H9 (cell line): ENCODE results near the gene GPD1. TPM values are rescaled to one million over a fixed set of nuclear protein-coding genes. Genes with fewer than 3 reads are reported as not detected.
A peak's percentile ranks its signal among the peaks of the same experiment; 100 is the strongest.

Experiments used
- DNase-seq: peaks from one replicate; pipeline ENCODE4 v3.0.0-alpha.2; 2017
- H2AFZ ChIP-seq: one replicate; pipeline ENCODE4 v1.6.1; 2013; ENCODE audit warnings: mild to moderate bottlenecking, low read length, control low read depth, moderate library complexity
- H2AK5ac ChIP-seq: 2 replicates; pipeline ENCODE4 v1.6.1; 2013; ENCODE audit warnings: low read length, control low read depth, mixed read lengths; ENCODE audit not compliant: insufficient read length
- H2BK120ac ChIP-seq: one replicate; pipeline ENCODE4 v1.6.1; 2013; ENCODE audit warnings: low read depth, mild to moderate bottlenecking, low read length, control low read depth, inconsistent platforms; ENCODE audit not compliant: poor library complexity, severe bottlenecking
- H2BK12ac ChIP-seq: 2 replicates; pipeline ENCODE4 v1.6.1; 2013; ENCODE audit warnings: low read length, control low read depth, mixed read lengths, low read depth; ENCODE audit not compliant: insufficient read length
- H2BK15ac ChIP-seq: 2 replicates; pipeline ENCODE4 v1.6.1; 2013; ENCODE audit warnings: low read depth, low read length, control low read depth
- H2BK20ac ChIP-seq: one replicate; pipeline ENCODE4 v1.6.1; 2013; ENCODE audit warnings: low read depth, mild to moderate bottlenecking, low read length, control low read depth, inconsistent platforms; ENCODE audit not compliant: poor library complexity, severe bottlenecking
- H2BK5ac ChIP-seq: 2 replicates; pipeline ENCODE4 v1.6.1; 2013; ENCODE audit warnings: low read length, control low read depth, mixed read lengths; ENCODE audit not compliant: insufficient read length
- H3K14ac ChIP-seq: 2 replicates; pipeline ENCODE4 v1.6.1; 2013; ENCODE audit warnings: low read length, control low read depth; ENCODE audit not compliant: insufficient read depth
- H3K18ac ChIP-seq: 2 replicates; pipeline ENCODE4 v1.6.1; 2013; ENCODE audit warnings: low read depth, mild to moderate bottlenecking, mixed read lengths, low read length, control low read depth; ENCODE audit not compliant: insufficient read length
- H3K23ac ChIP-seq: 2 replicates; pipeline ENCODE4 v1.6.1; 2013; ENCODE audit warnings: low read length, control low read depth, mixed read lengths, low read depth; ENCODE audit not compliant: insufficient read length
- H3K23me2 ChIP-seq: 2 replicates; pipeline ENCODE4 v1.6.1; 2013; ENCODE audit warnings: low read depth, mild to moderate bottlenecking, mixed read lengths, low read length, control low read depth; ENCODE audit not compliant: insufficient read length, poor library complexity, severe bottlenecking
- H3K27ac ChIP-seq: 2 replicates; pipeline ENCODE4 v1.5.1; 2013; ENCODE audit warnings: low read length, control low read depth, mixed read lengths, low read depth; ENCODE audit not compliant: insufficient read length
- H3K27me3 ChIP-seq: 2 replicates; pipeline ENCODE4 v1.6.1; 2013; ENCODE audit warnings: low read length, control low read depth, inconsistent platforms; ENCODE audit not compliant: insufficient read depth
- H3K4ac ChIP-seq: 2 replicates; pipeline ENCODE4 v1.6.1; 2013; ENCODE audit warnings: low read depth, mild to moderate bottlenecking, control low read depth, inconsistent platforms, low read length, moderate library complexity
- H3K4me1 ChIP-seq: 2 replicates; pipeline ENCODE4 v1.6.1; 2013; ENCODE audit warnings: low read length, control low read depth, inconsistent platforms; ENCODE audit not compliant: insufficient read depth
- H3K4me2 ChIP-seq: 2 replicates; pipeline ENCODE4 v1.6.1; 2013; ENCODE audit warnings: low read length, control low read depth, mixed read lengths; ENCODE audit not compliant: insufficient read length, insufficient read depth
- H3K56ac ChIP-seq: 2 replicates; pipeline ENCODE4 v1.6.1; 2013; ENCODE audit warnings: low read depth, mild to moderate bottlenecking, mixed read lengths, low read length, control low read depth; ENCODE audit not compliant: insufficient read length
- H3K79me1 ChIP-seq: 2 replicates; pipeline ENCODE4 v1.6.1; 2013; ENCODE audit warnings: low read depth, mild to moderate bottlenecking, moderate library complexity, low read length, control low read depth, inconsistent platforms; ENCODE audit not compliant: insufficient read depth, poor library complexity, severe bottlenecking
- H3K79me2 ChIP-seq: 2 replicates; pipeline ENCODE4 v1.6.1; 2013; ENCODE audit warnings: low read length, control low read depth, inconsistent platforms; ENCODE audit not compliant: insufficient read depth
- H3K9ac ChIP-seq: 2 replicates; pipeline ENCODE4 v1.6.1; 2013; ENCODE audit warnings: low read length, control low read depth, mixed read lengths; ENCODE audit not compliant: insufficient read length; ENCODE audit errors: extremely low read depth
- H3K9me3 ChIP-seq: one replicate; pipeline ENCODE4 v1.6.1; 2013; ENCODE audit warnings: low read depth, low read length, inconsistent platforms; ENCODE audit not compliant: control insufficient read depth
- H3T11ph ChIP-seq: one replicate; pipeline ENCODE4 v1.6.1; 2013; ENCODE audit warnings: mild to moderate bottlenecking, low read length, control low read depth, inconsistent platforms
- H4K20me1 ChIP-seq: one replicate; pipeline ENCODE4 v1.6.1; 2013; ENCODE audit not compliant: control insufficient read depth, insufficient read length, insufficient read depth
- H4K5ac ChIP-seq: 2 replicates; pipeline ENCODE4 v1.6.1; 2013; ENCODE audit warnings: low read depth, mild to moderate bottlenecking, mixed read lengths, low read length, control low read depth; ENCODE audit not compliant: insufficient read length
- H4K8ac ChIP-seq: replicated peaks from 2 replicates; pipeline ENCODE4 v1.6.1; 2013; ENCODE audit warnings: low read length, control low read depth, mixed read lengths, low read depth; ENCODE audit not compliant: insufficient read length
- H4K91ac ChIP-seq: 2 replicates; pipeline ENCODE4 v1.6.1; 2013; ENCODE audit warnings: low read depth, mild to moderate bottlenecking, moderate library complexity, mixed read lengths, low read length, control low read depth; ENCODE audit not compliant: insufficient read length
- H3K27ac Mint-ChIP-seq, 3 experiments: 2 replicates in 2 of 3; 3 replicates in 1 of 3; pipeline ENCODE4 v1.8.0; 2020 to 2021; ENCODE audit warnings: mixed read lengths in 3 of 3, mild to moderate bottlenecking in 1 of 3, moderate library complexity in 1 of 3
- H3K27me3 Mint-ChIP-seq: 2 replicates; pipeline ENCODE4 v1.8.0; 2021; ENCODE audit warnings: low read depth, mild to moderate bottlenecking, moderate library complexity, mixed read lengths
- H3K36me3 Mint-ChIP-seq, 3 experiments: 2 replicates in 2 of 3; 3 replicates in 1 of 3; pipeline ENCODE4 v1.8.0; 2020 to 2021; ENCODE audit warnings: low read depth in 3 of 3, mixed read lengths in 3 of 3; ENCODE audit not compliant: insufficient read depth in 1 of 3
- H3K4me1 Mint-ChIP-seq, 2 experiments: 2 replicates each; pipeline ENCODE4 v1.8.0; 2020; ENCODE audit warnings: mixed read lengths in 2 of 2
- H3K4me3 Mint-ChIP-seq, 2 experiments: 2 replicates in 1 of 2; 3 replicates in 1 of 2; pipeline ENCODE4 v1.8.0; 2020 to 2021; ENCODE audit warnings: mild to moderate bottlenecking in 2 of 2, mixed read lengths in 2 of 2, moderate library complexity in 1 of 2
- H3K9me3 Mint-ChIP-seq, 2 experiments: 2 replicates in 1 of 2; 3 replicates in 1 of 2; pipeline ENCODE4 v1.8.0; 2020; ENCODE audit warnings: mild to moderate bottlenecking in 2 of 2, mixed read lengths in 2 of 2, moderate library complexity in 1 of 2
- CTCF ChIP-seq: fragments of 200-600 bp; sonication (generic); conservative IDR thresholded peaks from 3 replicates; pipeline ENCODE4 v1.8.0; 2021; ENCODE audit warnings: antibody characterized with exemption, mild to moderate bottlenecking
- WGBS: extraction: QIAGEN DNeasy Blood & Tissue Kit; methylation state at CpG from one replicate; pipeline ENCODE4 v1.1.7; 2013; ENCODE audit warnings: missing lambda C conversion rate, low lambda C conversion rate, mixed read lengths; ENCODE audit not compliant: insufficient read length; ENCODE audit errors: extremely low coverage; 5-methylcytosine and 5-hydroxymethylcytosine counted together
- total RNA-seq: library from RNA; stranded (reverse); gene quantifications from 2 replicates; pipeline ENCODE4 v1.2.1, GENCODE V29; 2021

GPD1 gene
- total RNA-seq, 1 experiment from 2014 or later = 0.70 TPM

- Histone ChIP-seq H3K79me2 (no peaks in the 10 kb centered on the region), H4K20me1 (no peaks in the 10 kb centered on the region), H4K8ac (no peak overlapping the region), H3K14ac (no peak overlapping the region), H3K4me1 (peaks cover 10% of the 10 kb centered on the region; the same call in 1 of the 2 replicates), H3K9me3 (no peaks in the 10 kb centered on the region), H3K27ac (no peak overlapping the region), H2BK20ac (no peak overlapping the region), H3K18ac (no peak overlapping the region), H2BK120ac (no peak overlapping the region), H2AK5ac (no peak overlapping the region), H3K27me3 (no peaks in the 10 kb centered on the region), H3T11ph (no peak overlapping the region), H3K56ac (no peak overlapping the region), H3K79me1 (no peaks in the 10 kb centered on the region), H4K91ac (no peak overlapping the region), H3K9ac (no peak overlapping the region), H3K4me2 (no peak overlapping the region), H3K23me2 (peaks cover 3% of the 10 kb centered on the region), H2BK12ac (no peak overlapping the region), H3K23ac (no peak overlapping the region), H2BK5ac (no peak overlapping the region), H2BK15ac (no peak overlapping the region), H3K4ac (no peak overlapping the region), H2AFZ (no peak overlapping the region), H4K5ac (no peak overlapping the region)
- WGBS = no CpG with 5 or more reads among the region's 8 CpGs
- Mint-ChIP-seq H3K27ac (peak overlapping the region in 2 of 3 experiments; percentile 70 to 93; a peak in 3 of 7 replicates), H3K36me3 (no peaks in the 10 kb centered on the region; a peak in 1 of 7 replicates), H3K9me3 (no peaks in the 10 kb centered on the region), H3K4me3 (peak overlapping the region; percentile 36 to 60; a peak in 3 of 5 replicates), H3K27me3 (no peaks in the 10 kb centered on the region; the same call in 1 of the 2 replicates), H3K4me1 (peaks cover 15 to 26% of the 10 kb centered on the region in 2 experiments)
- no peak for TF ChIP-seq CTCF
- no peak for DNase-seq
Observed at GRCh38 chr12:50110127-50110761, 6.4 kb downstream of the GPD1 start.
